HepG2 (cell line): Measurements from ENCODE around the gene ARHGEF7. TPM values are rescaled to one million over a fixed set of nuclear protein-coding genes. Genes with fewer than 3 reads are reported as not detected.

Source experiments
- ATF2 ChIP-seq: sonication (generic); formaldehyde crosslinking; IDR thresholded peaks from 2 replicates; pipeline ENCODE4 v1.4.0; 2020; ENCODE audit warnings: missing genetic modification reagents
- DR1 ChIP-seq: sonication (generic); formaldehyde crosslinking; IDR thresholded peaks from 2 replicates; pipeline ENCODE4 v1.8.0; 2021; ENCODE audit warnings: mild to moderate bottlenecking, missing genetic modification reagents, inconsistent platforms
- ELK4 ChIP-seq: sonication (generic); formaldehyde crosslinking; IDR thresholded peaks from 2 replicates; pipeline ENCODE4 v1.9.0; 2021; ENCODE audit warnings: missing genetic modification reagents, borderline replicate concordance
- HINFP ChIP-seq: sonication (generic); formaldehyde crosslinking; IDR thresholded peaks from 2 replicates; pipeline ENCODE4 v1.4.0; 2020; ENCODE audit warnings: low read depth, mild to moderate bottlenecking, missing genetic modification reagents
- HMGA1 ChIP-seq: sonication (generic); formaldehyde crosslinking; conservative IDR thresholded peaks from 2 replicates; pipeline ENCODE4 v1.4.0; 2020; ENCODE audit warnings: missing genetic modification reagents
- NFE2L1 ChIP-seq: sonication (generic); formaldehyde crosslinking; IDR thresholded peaks from 2 replicates; pipeline ENCODE4 v1.4.0; 2020; ENCODE audit warnings: missing genetic modification reagents, mild to moderate bottlenecking, borderline replicate concordance
- PLRG1 ChIP-seq: fragments of 450-650 bp; conservative IDR thresholded peaks from 2 replicates; pipeline ENCODE4 v1.6.1; 2016
- RCOR2 ChIP-seq: IDR thresholded peaks from 2 replicates; pipeline ENCODE4 v1.6.1; 2016; ENCODE audit warnings: missing biosample characterization, missing genetic modification reagents
- SKIL ChIP-seq: sonication (generic); formaldehyde crosslinking; IDR thresholded peaks from 2 replicates; pipeline ENCODE4 v1.8.0; 2022; ENCODE audit warnings: missing genetic modification reagents, mild to moderate bottlenecking, moderate library complexity, borderline replicate concordance
- SNRNP70 ChIP-seq: fragments of 200-400 bp; formaldehyde crosslinking; IDR thresholded peaks from 2 replicates; pipeline ENCODE4 v1.6.1; 2017; ENCODE audit warnings: mild to moderate bottlenecking, low read depth, low read length, moderate library complexity
- THAP11 ChIP-seq: IDR thresholded peaks from 2 replicates; pipeline ENCODE4 v1.6.1; 2016; ENCODE audit warnings: missing biosample characterization, missing genetic modification reagents
- ZBTB26 ChIP-seq: IDR thresholded peaks from 2 replicates; pipeline ENCODE4 v1.6.1; 2016; ENCODE audit warnings: missing compliant biosample characterization, missing genetic modification reagents, borderline replicate concordance
- ZBTB39 ChIP-seq: sonication (generic); formaldehyde crosslinking; IDR thresholded peaks from 2 replicates; pipeline ENCODE4 v1.5.0; 2020; ENCODE audit warnings: missing genetic modification reagents
- ZMYM3 ChIP-seq: sonication (generic); formaldehyde crosslinking; IDR thresholded peaks from 2 replicates; pipeline ENCODE4 v1.5.1; 2020; ENCODE audit warnings: mild to moderate bottlenecking, missing genetic modification reagents
- ZNF292 ChIP-seq: sonication (generic); formaldehyde crosslinking; IDR thresholded peaks from 2 replicates; pipeline ENCODE4 v1.8.1; 2022; ENCODE audit warnings: mild to moderate bottlenecking, low read depth, missing genetic modification reagents, borderline replicate concordance
- ZNF337 ChIP-seq: sonication (generic); formaldehyde crosslinking; IDR thresholded peaks from 2 replicates; pipeline ENCODE4 v1.5.1; 2020; ENCODE audit warnings: missing genetic modification reagents, low read depth, mild to moderate bottlenecking, borderline replicate concordance
- ZNF672 ChIP-seq: sonication (generic); formaldehyde crosslinking; IDR thresholded peaks from 2 replicates; pipeline ENCODE4 v1.8.1; 2022; ENCODE audit warnings: missing genetic modification reagents
- ZNF788 ChIP-seq: sonication (generic); formaldehyde crosslinking; IDR thresholded peaks from 2 replicates; pipeline ENCODE4 v1.5.0; 2020; ENCODE audit warnings: mild to moderate bottlenecking, missing genetic modification reagents, borderline replicate concordance
- ZNF841 ChIP-seq: sonication (generic); formaldehyde crosslinking; IDR thresholded peaks from 2 replicates; pipeline ENCODE4 v1.8.1; 2023; ENCODE audit warnings: missing genetic modification reagents, borderline replicate concordance
- polyA plus RNA-seq, 8 experiments: library from polyadenylated mRNA; depleted of rRNA in 3 of 8; stranded (reverse) in 7 of 8; unstranded in 1 of 8; fragments of >200 nt; fragmentation: Illumina TruSeq in 4 of 8; extraction: Trizol in 4 of 8; gene quantifications; 2 replicates each; pipeline versions ENCODE4 v1.2.1 to v1.2.3, GENCODE V29; 2011 to 2016; ENCODE audit warnings: low read depth in 4 of 8, missing spikeins in 1 of 8, mixed read lengths in 1 of 8; ENCODE audit not compliant: insufficient read depth in 1 of 8
- total RNA-seq, 5 experiments: library from RNA; depleted of rRNA; stranded (reverse); fragments of >200 nt; fragmentation: Illumina TruSeq; extraction: Trizol; gene quantifications; 2 replicates each; pipeline ENCODE4 v1.2.3, GENCODE V29; 2016; ENCODE audit warnings: low read depth in 1 of 5

Gene ARHGEF7
- total and polyA plus RNA-seq, 2 of the 13 experiments (the other 11 are each of a cell fraction or from before 2014, with no cell fraction given) = 15.7 to 22.3 TPM

GRCh38 chr13:111153279-111153976, 38.3 kb downstream of the ARHGEF7 start (continued):
- TF ChIP-seq ZBTB39 (CRISPR knock-in tag) = peak; percentile 33; the same call in 1 of the 2 replicates
- TF ChIP-seq ZNF337 = no peak
- no peak for TF ChIP-seq ZMYM3
- 0 out of 2 replicates have a peak, but pooled peaks have one; percentile 35 for TF ChIP-seq SKIL
- TF ChIP-seq ZNF788 (CRISPR knock-in tag) = peak; percentile 86; the same call in 1 of the 2 replicates
- no peak for TF ChIP-seq NFE2L1 (CRISPR knock-in tag)
- TF ChIP-seq ZNF841 = no peak; the same call in 1 of the 2 replicates
- peak; percentile 91 for TF ChIP-seq THAP11 (CRISPR knock-in tag)
- TF ChIP-seq HINFP (CRISPR knock-in tag) = peak; percentile 99
- peak; percentile 70; the same call in 1 of the 2 replicates for TF ChIP-seq DR1 (CRISPR knock-in tag)
- TF ChIP-seq ZNF672 (CRISPR knock-in tag) = no peak
- no peak; the same call in 1 of the 2 replicates for TF ChIP-seq ELK4 (CRISPR knock-in tag)
- TF ChIP-seq RCOR2 (CRISPR knock-in tag) = no peak
- peak; percentile 73; the same call in 1 of the 2 replicates for TF ChIP-seq ZBTB26
- TF ChIP-seq SNRNP70 = no peak
- no peak for TF ChIP-seq PLRG1
- peak; percentile 40; the same call in 1 of the 2 replicates for TF ChIP-seq ZNF292 (CRISPR knock-in tag)
- peak; percentile 72; the same call in 1 of the 2 replicates for TF ChIP-seq ATF2 (CRISPR knock-in tag)
- TF ChIP-seq HMGA1 (CRISPR knock-in tag) = no peak
